SK-N-SH treated with all-trans-retinoic acid at 6 μM for 48 hours (cell line): ENCODE results near the gene CIZ1.
A peak's percentile ranks its signal among the peaks of the same experiment; 100 is the strongest.

Experiments
- ATAC-seq: fragments of 200-7000 bp; cut with Tn5 transposase; 3 replicates; pipeline ENCODE4 v1.9.1; 2020; ENCODE audit warnings: mild to moderate bottlenecking, moderate library complexity
- ARNTL ChIP-seq: fragments of 450-650 bp; formaldehyde crosslinking; IDR thresholded peaks from 2 replicates; pipeline ENCODE4 v1.5.0; 2020; ENCODE audit warnings: low read depth, mild to moderate bottlenecking, moderate library complexity, borderline replicate concordance
- BACH2 ChIP-seq: fragments of 250-450 bp; sonication (Bioruptor Pico); IDR thresholded peaks from 2 replicates; pipeline ENCODE4 v1.9.0; 2021; ENCODE audit warnings: mild to moderate bottlenecking, borderline replicate concordance
- CSDC2 ChIP-seq: fragments of 250-450 bp; sonication (Bioruptor Pico); IDR thresholded peaks from 2 replicates; pipeline ENCODE4 v1.5.0; 2020; ENCODE audit warnings: mild to moderate bottlenecking, moderate library complexity
- OSR1 ChIP-seq: fragments of 250-450 bp; sonication (Bioruptor Pico); IDR thresholded peaks from 2 replicates; pipeline ENCODE4 v1.8.0; 2022; ENCODE audit warnings: moderate library complexity, mild to moderate bottlenecking, inconsistent platforms
- RARB ChIP-seq: fragments of 250-450 bp; sonication (Bioruptor Pico); IDR thresholded peaks from 2 replicates; pipeline ENCODE4 v1.8.0; 2021; ENCODE audit warnings: mild to moderate bottlenecking, moderate library complexity
- SNAI2 ChIP-seq: fragments of 250-450 bp; sonication (Bioruptor Pico); IDR thresholded peaks from 2 replicates; pipeline ENCODE4 v1.5.0; 2020; ENCODE audit warnings: mild to moderate bottlenecking, moderate library complexity
- TCF4 ChIP-seq: fragments of 250-450 bp; sonication (Bioruptor Pico); IDR thresholded peaks from 2 replicates; pipeline ENCODE4 v1.8.0; 2021; ENCODE audit warnings: mild to moderate bottlenecking, moderate library complexity, borderline replicate concordance
- ZC3H10 ChIP-seq: fragments of 250-450 bp; sonication (Bioruptor Pico); IDR thresholded peaks from 2 replicates; pipeline ENCODE4 v1.5.1; 2021; ENCODE audit warnings: mild to moderate bottlenecking, moderate library complexity
- ZFP3 ChIP-seq: fragments of 250-450 bp; sonication (Bioruptor Pico); IDR thresholded peaks from 2 replicates; pipeline ENCODE4 v1.5.0; 2020; ENCODE audit warnings: mild to moderate bottlenecking, moderate library complexity
- ZFP30 ChIP-seq: fragments of 450-650 bp; formaldehyde crosslinking; IDR thresholded peaks from 2 replicates; pipeline ENCODE4 v1.5.0; 2022; ENCODE audit warnings: mild to moderate bottlenecking, moderate library complexity
- ZNF565 ChIP-seq: fragments of 450-650 bp; formaldehyde crosslinking; conservative IDR thresholded peaks from 2 replicates; pipeline ENCODE4 v1.5.0; 2020; ENCODE audit warnings: low read depth, mild to moderate bottlenecking, moderate library complexity
- ZNF70 ChIP-seq: fragments of 450-650 bp; formaldehyde crosslinking; IDR thresholded peaks from 2 replicates; pipeline ENCODE4 v1.5.0; 2020; ENCODE audit warnings: mild to moderate bottlenecking, moderate library complexity
- ZNF8 ChIP-seq: fragments of 450-650 bp; formaldehyde crosslinking; IDR thresholded peaks from 2 replicates; pipeline ENCODE4 v1.5.0; 2020; ENCODE audit warnings: mild to moderate bottlenecking, moderate library complexity
- TF ChIP-seq, protein P1 (sequence below): fragments of 250-450 bp; sonication (Bioruptor Pico); IDR thresholded peaks from 2 replicates; pipeline ENCODE4 v1.5.0; 2020; ENCODE audit warnings: mild to moderate bottlenecking, moderate library complexity
- TF ChIP-seq, protein P2 (sequence below): fragments of 250-450 bp; sonication (Bioruptor Pico); IDR thresholded peaks from 2 replicates; pipeline ENCODE4 v1.8.0; 2021; ENCODE audit warnings: low read depth, mild to moderate bottlenecking, moderate library complexity, borderline replicate concordance
- TF ChIP-seq, protein P3 (sequence below): fragments of 250-450 bp; sonication (Bioruptor Pico); IDR thresholded peaks from 2 replicates; pipeline ENCODE4 v1.8.0; 2020; ENCODE audit warnings: mild to moderate bottlenecking, moderate library complexity, borderline replicate concordance
- TF ChIP-seq, protein P4 (sequence below): fragments of 250-450 bp; sonication (Bioruptor Pico); IDR thresholded peaks from 2 replicates; pipeline ENCODE4 v1.5.1; 2021; ENCODE audit warnings: mild to moderate bottlenecking, moderate library complexity
- TF ChIP-seq, protein P5 (sequence below): fragments of 250-450 bp; sonication (Bioruptor Pico); IDR thresholded peaks from 2 replicates; pipeline ENCODE4 v1.5.1; 2020; ENCODE audit warnings: low read depth, mild to moderate bottlenecking, moderate library complexity

The CIZ1 gene

DNA sequence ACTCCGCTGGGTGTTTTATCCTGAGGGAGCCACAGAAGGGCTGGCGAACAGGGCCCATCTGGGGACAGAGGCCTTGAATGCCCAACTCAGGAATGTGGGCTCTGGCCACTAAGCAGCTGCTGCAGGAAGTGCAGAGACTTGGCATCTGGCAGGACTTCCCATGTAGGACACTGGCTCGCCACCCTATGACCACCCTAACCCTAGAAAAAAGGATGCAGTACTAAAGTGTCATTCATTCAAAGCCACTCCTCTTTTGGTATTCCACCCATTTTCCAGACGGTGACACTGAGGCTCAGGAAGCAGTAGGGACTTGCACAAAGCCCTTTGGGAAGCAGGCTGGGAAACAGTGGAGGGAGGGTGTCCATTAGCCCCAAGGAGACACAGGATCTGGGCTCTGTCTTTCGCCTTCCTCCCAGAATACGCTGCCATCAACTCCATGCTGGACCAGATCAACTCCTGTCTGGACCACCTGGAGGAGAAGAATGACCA lies 28.3 kb downstream of the CIZ1 start (continued):
- TF ChIP-seq, protein P1, sequence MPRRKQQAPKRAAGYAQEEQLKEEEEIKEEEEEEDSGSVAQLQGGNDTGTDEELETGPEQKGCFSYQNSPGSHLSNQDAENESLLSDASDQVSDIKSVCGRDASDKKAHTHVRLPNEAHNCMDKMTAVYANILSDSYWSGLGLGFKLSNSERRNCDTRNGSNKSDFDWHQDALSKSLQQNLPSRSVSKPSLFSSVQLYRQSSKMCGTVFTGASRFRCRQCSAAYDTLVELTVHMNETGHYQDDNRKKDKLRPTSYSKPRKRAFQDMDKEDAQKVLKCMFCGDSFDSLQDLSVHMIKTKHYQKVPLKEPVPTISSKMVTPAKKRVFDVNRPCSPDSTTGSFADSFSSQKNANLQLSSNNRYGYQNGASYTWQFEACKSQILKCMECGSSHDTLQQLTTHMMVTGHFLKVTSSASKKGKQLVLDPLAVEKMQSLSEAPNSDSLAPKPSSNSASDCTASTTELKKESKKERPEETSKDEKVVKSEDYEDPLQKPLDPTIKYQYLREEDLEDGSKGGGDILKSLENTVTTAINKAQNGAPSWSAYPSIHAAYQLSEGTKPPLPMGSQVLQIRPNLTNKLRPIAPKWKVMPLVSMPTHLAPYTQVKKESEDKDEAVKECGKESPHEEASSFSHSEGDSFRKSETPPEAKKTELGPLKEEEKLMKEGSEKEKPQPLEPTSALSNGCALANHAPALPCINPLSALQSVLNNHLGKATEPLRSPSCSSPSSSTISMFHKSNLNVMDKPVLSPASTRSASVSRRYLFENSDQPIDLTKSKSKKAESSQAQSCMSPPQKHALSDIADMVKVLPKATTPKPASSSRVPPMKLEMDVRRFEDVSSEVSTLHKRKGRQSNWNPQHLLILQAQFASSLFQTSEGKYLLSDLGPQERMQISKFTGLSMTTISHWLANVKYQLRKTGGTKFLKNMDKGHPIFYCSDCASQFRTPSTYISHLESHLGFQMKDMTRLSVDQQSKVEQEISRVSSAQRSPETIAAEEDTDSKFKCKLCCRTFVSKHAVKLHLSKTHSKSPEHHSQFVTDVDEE (CRISPR knock-in tag): no peak
- no peak for TF ChIP-seq TCF4

DNA sequence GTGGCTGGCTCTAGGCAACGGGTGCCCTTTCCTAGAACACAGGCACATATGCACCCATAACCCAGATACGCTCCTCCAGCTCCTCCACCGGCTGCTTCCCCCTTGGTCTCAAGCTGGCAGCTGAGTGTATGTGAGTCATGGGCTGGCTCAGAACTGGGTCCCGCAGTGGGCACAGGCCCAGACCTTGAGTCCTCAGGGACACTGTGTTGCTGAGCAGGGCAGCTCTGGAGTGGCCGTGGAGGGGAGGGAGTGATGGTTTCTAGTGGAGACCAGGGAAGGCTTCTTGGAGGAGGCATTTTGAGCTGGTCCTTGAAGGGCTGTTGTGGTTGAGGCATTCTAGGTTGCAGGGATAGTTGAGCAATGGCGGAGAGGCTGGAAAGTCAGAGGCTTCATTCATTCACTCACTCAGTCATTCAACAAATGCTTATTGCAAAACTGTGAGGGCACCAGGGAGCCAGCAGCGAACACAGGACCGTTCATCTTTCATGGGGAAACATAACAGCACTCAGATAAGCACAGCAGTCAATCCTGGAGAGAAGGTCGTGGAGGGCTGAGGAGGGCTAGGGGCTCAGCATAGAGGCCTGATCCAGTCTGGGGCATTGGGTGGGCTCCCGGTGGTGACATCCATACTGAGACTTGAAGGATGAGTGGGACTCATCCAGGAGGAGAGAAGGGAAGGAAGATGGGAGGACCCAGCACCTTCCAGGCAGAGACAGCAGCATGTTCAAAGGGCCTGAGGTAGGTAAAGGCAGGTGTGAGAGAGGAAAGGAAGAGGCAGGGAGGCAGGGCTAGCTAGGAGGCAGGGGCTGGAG lies 29.0 kb downstream of the CIZ1 start:
- TF ChIP-seq ZFP30 (CRISPR knock-in tag) (no peak), CSDC2 (CRISPR knock-in tag) (no peak), ZNF70 (CRISPR knock-in tag) (no peak), OSR1 (CRISPR knock-in tag) (no peak)
- no peak for ATAC-seq

DNA sequence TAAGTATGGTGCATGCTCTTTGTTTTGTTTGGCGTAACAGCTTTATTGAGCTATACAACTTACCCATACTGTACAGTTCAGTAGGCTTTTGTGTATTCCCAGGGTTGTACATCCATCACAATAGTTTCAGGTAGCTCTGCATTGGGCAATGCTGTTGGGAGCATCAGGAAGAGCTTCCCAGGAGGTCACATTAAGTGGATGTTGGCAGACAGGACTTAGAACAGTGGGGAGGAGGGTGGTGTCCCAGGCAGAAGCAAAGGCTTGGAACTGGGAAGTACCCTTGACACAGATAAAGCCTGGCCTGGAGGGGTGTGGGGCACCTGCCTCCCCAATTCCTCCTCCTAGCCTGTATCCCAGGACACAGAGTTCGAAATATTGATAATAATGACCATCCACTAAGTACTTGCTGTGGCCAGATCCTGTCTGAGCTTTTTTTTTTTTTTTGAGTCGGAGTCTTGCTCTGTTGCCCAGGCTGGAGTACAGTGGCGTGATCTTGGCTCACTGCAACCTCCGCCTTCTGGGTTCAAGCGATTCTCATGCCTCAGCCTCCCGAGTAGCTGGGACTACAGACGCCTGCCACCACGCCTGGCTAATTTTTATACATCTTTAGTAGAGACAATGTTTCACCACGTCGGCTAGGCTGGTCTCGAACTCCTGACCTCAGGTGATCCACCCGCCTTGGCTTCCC lies 30.0 kb downstream of the CIZ1 start:
- TF ChIP-seq ZNF565: no peak
- TF ChIP-seq ZNF70 (CRISPR knock-in tag): no peak
- TF ChIP-seq, protein P2, sequence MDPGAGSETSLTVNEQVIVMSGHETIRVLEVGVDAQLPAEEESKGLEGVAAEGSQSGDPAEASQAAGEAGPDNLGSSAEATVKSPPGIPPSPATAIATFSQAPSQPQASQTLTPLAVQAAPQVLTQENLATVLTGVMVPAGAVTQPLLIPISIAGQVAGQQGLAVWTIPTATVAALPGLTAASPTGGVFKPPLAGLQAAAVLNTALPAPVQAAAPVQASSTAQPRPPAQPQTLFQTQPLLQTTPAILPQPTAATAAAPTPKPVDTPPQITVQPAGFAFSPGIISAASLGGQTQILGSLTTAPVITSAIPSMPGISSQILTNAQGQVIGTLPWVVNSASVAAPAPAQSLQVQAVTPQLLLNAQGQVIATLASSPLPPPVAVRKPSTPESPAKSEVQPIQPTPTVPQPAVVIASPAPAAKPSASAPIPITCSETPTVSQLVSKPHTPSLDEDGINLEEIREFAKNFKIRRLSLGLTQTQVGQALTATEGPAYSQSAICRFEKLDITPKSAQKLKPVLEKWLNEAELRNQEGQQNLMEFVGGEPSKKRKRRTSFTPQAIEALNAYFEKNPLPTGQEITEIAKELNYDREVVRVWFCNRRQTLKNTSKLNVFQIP (CRISPR knock-in tag): no peak
- TF ChIP-seq, protein P3, sequence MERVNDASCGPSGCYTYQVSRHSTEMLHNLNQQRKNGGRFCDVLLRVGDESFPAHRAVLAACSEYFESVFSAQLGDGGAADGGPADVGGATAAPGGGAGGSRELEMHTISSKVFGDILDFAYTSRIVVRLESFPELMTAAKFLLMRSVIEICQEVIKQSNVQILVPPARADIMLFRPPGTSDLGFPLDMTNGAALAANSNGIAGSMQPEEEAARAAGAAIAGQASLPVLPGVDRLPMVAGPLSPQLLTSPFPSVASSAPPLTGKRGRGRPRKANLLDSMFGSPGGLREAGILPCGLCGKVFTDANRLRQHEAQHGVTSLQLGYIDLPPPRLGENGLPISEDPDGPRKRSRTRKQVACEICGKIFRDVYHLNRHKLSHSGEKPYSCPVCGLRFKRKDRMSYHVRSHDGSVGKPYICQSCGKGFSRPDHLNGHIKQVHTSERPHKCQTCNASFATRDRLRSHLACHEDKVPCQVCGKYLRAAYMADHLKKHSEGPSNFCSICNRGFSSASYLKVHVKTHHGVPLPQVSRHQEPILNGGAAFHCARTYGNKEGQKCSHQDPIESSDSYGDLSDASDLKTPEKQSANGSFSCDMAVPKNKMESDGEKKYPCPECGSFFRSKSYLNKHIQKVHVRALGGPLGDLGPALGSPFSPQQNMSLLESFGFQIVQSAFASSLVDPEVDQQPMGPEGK: no peak
- no peak for TF ChIP-seq ZFP3 (CRISPR knock-in tag)
- no peak for TF ChIP-seq ZC3H10 (CRISPR knock-in tag)
- no peak for TF ChIP-seq TCF4
- TF ChIP-seq SNAI2 (CRISPR knock-in tag): no peak
- TF ChIP-seq, protein P1 (CRISPR knock-in tag): no peak
- TF ChIP-seq ARNTL (CRISPR knock-in tag): no peak
- TF ChIP-seq ZFP30 (CRISPR knock-in tag): no peak
- TF ChIP-seq RARB: no peak
- TF ChIP-seq, protein P4, sequence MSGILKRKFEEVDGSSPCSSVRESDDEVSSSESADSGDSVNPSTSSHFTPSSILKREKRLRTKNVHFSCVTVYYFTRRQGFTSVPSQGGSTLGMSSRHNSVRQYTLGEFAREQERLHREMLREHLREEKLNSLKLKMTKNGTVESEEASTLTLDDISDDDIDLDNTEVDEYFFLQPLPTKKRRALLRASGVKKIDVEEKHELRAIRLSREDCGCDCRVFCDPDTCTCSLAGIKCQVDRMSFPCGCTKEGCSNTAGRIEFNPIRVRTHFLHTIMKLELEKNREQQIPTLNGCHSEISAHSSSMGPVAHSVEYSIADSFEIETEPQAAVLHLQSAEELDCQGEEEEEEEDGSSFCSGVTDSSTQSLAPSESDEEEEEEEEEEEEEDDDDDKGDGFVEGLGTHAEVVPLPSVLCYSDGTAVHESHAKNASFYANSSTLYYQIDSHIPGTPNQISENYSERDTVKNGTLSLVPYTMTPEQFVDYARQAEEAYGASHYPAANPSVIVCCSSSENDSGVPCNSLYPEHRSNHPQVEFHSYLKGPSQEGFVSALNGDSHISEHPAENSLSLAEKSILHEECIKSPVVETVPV: no peak
- TF ChIP-seq ZNF8 (CRISPR knock-in tag): no peak
- TF ChIP-seq, protein P5, sequence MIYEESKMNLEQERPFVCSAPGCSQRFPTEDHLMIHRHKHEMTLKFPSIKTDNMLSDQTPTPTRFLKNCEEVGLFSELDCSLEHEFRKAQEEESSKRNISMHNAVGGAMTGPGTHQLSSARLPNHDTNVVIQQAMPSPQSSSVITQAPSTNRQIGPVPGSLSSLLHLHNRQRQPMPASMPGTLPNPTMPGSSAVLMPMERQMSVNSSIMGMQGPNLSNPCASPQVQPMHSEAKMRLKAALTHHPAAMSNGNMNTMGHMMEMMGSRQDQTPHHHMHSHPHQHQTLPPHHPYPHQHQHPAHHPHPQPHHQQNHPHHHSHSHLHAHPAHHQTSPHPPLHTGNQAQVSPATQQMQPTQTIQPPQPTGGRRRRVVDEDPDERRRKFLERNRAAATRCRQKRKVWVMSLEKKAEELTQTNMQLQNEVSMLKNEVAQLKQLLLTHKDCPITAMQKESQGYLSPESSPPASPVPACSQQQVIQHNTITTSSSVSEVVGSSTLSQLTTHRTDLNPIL (CRISPR knock-in tag): no peak
- no peak for TF ChIP-seq CSDC2 (CRISPR knock-in tag)
- TF ChIP-seq BACH2 (CRISPR knock-in tag): no peak
- 0 out of 3 replicates have a peak, but pooled peaks have one; percentile 1 for ATAC-seq
